Thoracic aorta (tissue), 2 donors: Measurements from ENCODE around the gene SLC24A3. TPM values are rescaled to one million over a fixed set of nuclear protein-coding genes. Genes with fewer than 3 reads are reported as not detected.

Experiments
- ATAC-seq: fragments of 150-250 bp; one replicate; pipeline ENCODE4 v1.8.0; 2017; ENCODE audit warnings: low read depth; ENCODE audit not compliant: insufficient number of reproducible peaks, low FRiP score
- DNase-seq: peaks from one replicate; pipeline ENCODE4 v3.0.0-alpha.2; 2020; ENCODE audit warnings: low spot score
- H3K27ac ChIP-seq, 2 donors: fragments of 200-600 bp; sonication (generic); 1 replicate in 1 of 2; 2 replicates in 1 of 2; pipeline ENCODE4 v1.5.1; 2016; ENCODE audit warnings: mild to moderate bottlenecking in 2 of 2, moderate library complexity in 2 of 2
- H3K27me3 ChIP-seq: fragments of 200-600 bp; sonication (generic); replicated peaks from 2 replicates; pipeline ENCODE4 v1.6.0; 2016; ENCODE audit warnings: mild to moderate bottlenecking; ENCODE audit not compliant: insufficient read depth
- H3K36me3 ChIP-seq: fragments of 200-600 bp; sonication (generic); one replicate; pipeline ENCODE4 v1.5.1; 2016
- H3K4me1 ChIP-seq, 2 donors: fragments of 200-600 bp; sonication (generic); 1 replicate in 1 of 2; 2 replicates in 1 of 2; pipeline versions ENCODE4 v1.5.1 to v1.6.0; 2016; ENCODE audit warnings: low read depth in 2 of 2, mild to moderate bottlenecking in 1 of 2; ENCODE audit not compliant: control insufficient read depth in 1 of 2
- H3K4me3 ChIP-seq: fragments of 200-600 bp; sonication (generic); 2 replicates; pipeline ENCODE4 v1.5.1; 2016; ENCODE audit warnings: mild to moderate bottlenecking
- H3K9me3 ChIP-seq: fragments of 200-600 bp; sonication (generic); 2 replicates; pipeline ENCODE4 v1.5.1; 2016
- CTCF ChIP-seq: fragments of 200-600 bp; sonication (generic); IDR thresholded peaks from one replicate; pipeline ENCODE4 v1.5.1; 2019; ENCODE audit warnings: antibody characterized with exemption
- total RNA-seq, 2 donors: library from RNA; depleted of rRNA; stranded (reverse); fragments of >200 nt; gene quantifications; one replicate each; pipeline versions ENCODE4 v1.1.0 to v1.2.3, GENCODE V29; 2016

Gene SLC24A3
- total RNA-seq, 2 donors from 2014 or later = 8.3 to 31.4 TPM

GRCh38 chr20:19277381-19277780, 64.9 kb downstream of the SLC24A3 start:
- no peak overlapping the region for H3K27ac ChIP-seq

GRCh38 chr20:19283490-19284025, 71.1 kb downstream of the SLC24A3 start:
- Histone ChIP-seq H3K27me3 (no peaks in the 10 kb centered on the region), H3K4me3 (no peak overlapping the region), H3K27ac (no peak overlapping the region), H3K36me3 (no peaks in the 10 kb centered on the region), H3K9me3 (no peaks in the 10 kb centered on the region), H3K4me1 (peaks cover 4 to 29% of the 10 kb centered on the region in 2 donors)
- TF ChIP-seq CTCF = no peak
- ATAC-seq (no peak), DNase-seq (no peak)

More at GRCh38 chr20:19277381-19277780, 64.9 kb downstream of the SLC24A3 start:
- H3K27me3 ChIP-seq = no peaks in the 10 kb centered on the region
- no peaks in the 10 kb centered on the region for H3K9me3 ChIP-seq
- DNase-seq (no peak), ATAC-seq (no peak)
- no peaks in the 10 kb centered on the region for H3K36me3 ChIP-seq
- TF ChIP-seq CTCF = no peak
- H3K4me1 ChIP-seq = peaks cover 9 to 19% of the 10 kb centered on the region in 2 donors
- no peak overlapping the region for H3K4me3 ChIP-seq

GRCh38 chr20:19284400-19285178, 72.1 kb downstream of the SLC24A3 start:
- TF ChIP-seq CTCF = no peak
- Histone ChIP-seq H3K27ac (no peak overlapping the region), H3K4me3 (no peak overlapping the region), H3K4me1 (peaks cover 4 to 29% of the 10 kb centered on the region in 2 donors), H3K9me3 (no peaks in the 10 kb centered on the region), H3K36me3 (no peaks in the 10 kb centered on the region), H3K27me3 (no peaks in the 10 kb centered on the region)
- no peak for ATAC-seq
- DNase-seq = no peak

GRCh38 chr20:19285436-19285835, 73.0 kb downstream of the SLC24A3 start:
- no peak for TF ChIP-seq CTCF
- no peaks in the 10 kb centered on the region for H3K9me3 ChIP-seq
- H3K4me3 ChIP-seq = no peak overlapping the region
- ATAC-seq (no peak), DNase-seq (no peak)
- no peak overlapping the region for H3K27ac ChIP-seq
- peaks cover 4 to 30% of the 10 kb centered on the region in 2 donors for H3K4me1 ChIP-seq
- H3K36me3 ChIP-seq = no peaks in the 10 kb centered on the region
- no peaks in the 10 kb centered on the region for H3K27me3 ChIP-seq

GRCh38 chr20:19288061-19288460, 75.6 kb downstream of the SLC24A3 start:
- no peaks in the 10 kb centered on the region for H3K9me3 ChIP-seq
- H3K36me3 ChIP-seq = no peaks in the 10 kb centered on the region
- no peak for ATAC-seq
- TF ChIP-seq CTCF = no peak
- H3K4me1 ChIP-seq = peaks cover 13 to 47% of the 10 kb centered on the region in 2 donors
- H3K27me3 ChIP-seq = no peaks in the 10 kb centered on the region
- no peak for DNase-seq
- H3K4me3 ChIP-seq = no peak overlapping the region
- no peak overlapping the region for H3K27ac ChIP-seq
